ENCODE measurements around the gene YARS1. TPM values are rescaled to one million over a fixed set of nuclear protein-coding genes. Genes with fewer than 3 reads are reported as not detected.
A peak's percentile ranks its signal among the peaks of the same experiment; 100 is the strongest.
"Not testable (repeated sequence)": the region's sequence is repeated elsewhere in the genome, so short reads cannot be mapped to it uniquely, and the experiment has no call there.

Gene YARS1
- total RNA-seq, 1 donor from 2014 or later, result 73.2 TPM

DNA sequence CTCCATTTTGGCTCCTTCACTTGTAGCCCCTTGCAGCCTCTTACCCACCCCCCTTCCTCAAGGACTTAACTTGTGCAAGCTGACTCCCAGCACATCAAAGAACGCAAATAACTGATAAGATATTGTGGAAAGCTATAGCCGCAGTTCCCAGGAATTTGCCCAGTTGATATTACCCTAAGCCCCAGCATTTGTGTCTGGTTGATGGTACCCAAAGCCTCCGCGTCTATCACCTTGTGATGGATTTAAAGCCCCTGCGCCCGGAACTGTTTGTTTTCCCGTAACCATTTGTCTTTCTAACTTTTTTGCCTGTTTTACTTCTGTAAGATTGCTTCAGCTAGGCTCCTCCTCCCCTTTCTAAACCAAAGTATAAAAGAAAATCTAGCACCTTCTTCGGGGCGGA lies 5.9 kb downstream of the YARS1 start:
- Mint-ChIP-seq H3K4me3 (ENCODE audit: unreplicated experiment) (no peak overlapping the region), H3K4me1 (ENCODE audit: unreplicated experiment) (peaks cover 13% of the 10 kb centered on the region), H3K36me3 (ENCODE audit: low read depth, unreplicated experiment) (peaks cover 39% of the 10 kb centered on the region), H3K27me3 (ENCODE audit: unreplicated experiment) (no peaks in the 10 kb centered on the region), H3K9me3 (ENCODE audit: unreplicated experiment) (no peaks in the 10 kb centered on the region), H3K27ac (ENCODE audit: unreplicated experiment) (no peak overlapping the region)
- TF ChIP-seq, protein P1, sequence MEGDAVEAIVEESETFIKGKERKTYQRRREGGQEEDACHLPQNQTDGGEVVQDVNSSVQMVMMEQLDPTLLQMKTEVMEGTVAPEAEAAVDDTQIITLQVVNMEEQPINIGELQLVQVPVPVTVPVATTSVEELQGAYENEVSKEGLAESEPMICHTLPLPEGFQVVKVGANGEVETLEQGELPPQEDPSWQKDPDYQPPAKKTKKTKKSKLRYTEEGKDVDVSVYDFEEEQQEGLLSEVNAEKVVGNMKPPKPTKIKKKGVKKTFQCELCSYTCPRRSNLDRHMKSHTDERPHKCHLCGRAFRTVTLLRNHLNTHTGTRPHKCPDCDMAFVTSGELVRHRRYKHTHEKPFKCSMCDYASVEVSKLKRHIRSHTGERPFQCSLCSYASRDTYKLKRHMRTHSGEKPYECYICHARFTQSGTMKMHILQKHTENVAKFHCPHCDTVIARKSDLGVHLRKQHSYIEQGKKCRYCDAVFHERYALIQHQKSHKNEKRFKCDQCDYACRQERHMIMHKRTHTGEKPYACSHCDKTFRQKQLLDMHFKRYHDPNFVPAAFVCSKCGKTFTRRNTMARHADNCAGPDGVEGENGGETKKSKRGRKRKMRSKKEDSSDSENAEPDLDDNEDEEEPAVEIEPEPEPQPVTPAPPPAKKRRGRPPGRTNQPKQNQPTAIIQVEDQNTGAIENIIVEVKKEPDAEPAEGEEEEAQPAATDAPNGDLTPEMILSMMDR (IDR thresholded peaks at IDR 0.05; ENCODE audit: unreplicated experiment), result no peak
- no peak for DNase-seq (ENCODE audit: low spot score)

DNA sequence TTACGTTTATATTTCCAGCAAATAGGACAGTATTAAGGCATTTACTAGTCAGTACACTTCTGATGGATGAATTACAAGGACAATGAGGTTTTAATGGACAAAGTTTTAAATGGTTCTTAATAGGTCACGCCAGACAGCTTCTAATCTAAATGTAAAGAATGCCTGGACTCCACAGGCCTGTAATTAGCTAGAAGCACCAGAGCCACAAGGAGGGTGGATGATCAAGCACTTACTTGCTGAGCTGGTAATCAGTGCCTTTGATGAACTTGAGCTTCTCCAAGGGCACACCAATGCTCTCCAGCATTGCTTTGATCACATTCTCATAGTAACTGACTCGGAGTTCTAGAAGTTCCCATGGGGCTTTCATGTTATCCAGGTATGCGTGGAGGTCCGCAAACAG lies 6.8 kb downstream of the YARS1 start:
- Mint-ChIP-seq H3K4me1 (ENCODE audit: unreplicated experiment) (peaks cover 9% of the 10 kb centered on the region), H3K9me3 (ENCODE audit: unreplicated experiment) (no peaks in the 10 kb centered on the region), H3K36me3 (ENCODE audit: low read depth, unreplicated experiment) (peaks cover 47% of the 10 kb centered on the region), H3K4me3 (ENCODE audit: unreplicated experiment) (no peak overlapping the region), H3K27me3 (ENCODE audit: unreplicated experiment) (no peaks in the 10 kb centered on the region), H3K27ac (ENCODE audit: unreplicated experiment) (no peak overlapping the region)
- TF ChIP-seq, protein P1 (IDR thresholded peaks at IDR 0.05; ENCODE audit: unreplicated experiment), result no peak
- no peak for DNase-seq (ENCODE audit: low spot score)

DNA sequence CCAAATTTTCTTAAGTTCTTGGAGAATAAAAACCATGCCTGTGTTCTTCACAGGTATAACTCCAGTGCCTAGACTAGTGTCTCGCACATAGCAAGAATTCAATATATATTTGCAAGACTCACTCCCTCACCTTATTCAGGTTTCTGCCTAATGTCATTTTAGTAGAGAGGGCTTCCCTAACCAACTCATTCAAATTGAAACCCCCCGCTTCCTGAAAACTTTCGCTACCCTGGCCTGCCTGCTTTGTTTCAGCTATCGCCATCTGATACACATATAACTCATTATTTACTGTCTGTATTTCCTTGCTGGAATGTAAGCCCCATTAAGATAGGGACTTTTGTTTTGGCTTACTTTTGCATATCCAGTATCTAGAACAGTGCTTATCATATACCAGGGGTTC lies 8.6 kb downstream of the YARS1 start:
- TF ChIP-seq, protein P1 (IDR thresholded peaks at IDR 0.05; ENCODE audit: unreplicated experiment), result no peak
- DNase-seq (ENCODE audit: low spot score), result no peak
- Mint-ChIP-seq H3K36me3 (ENCODE audit: low read depth, unreplicated experiment) (peaks cover 47% of the 10 kb centered on the region), H3K4me1 (ENCODE audit: unreplicated experiment) (peaks cover 2% of the 10 kb centered on the region), H3K9me3 (ENCODE audit: unreplicated experiment) (no peaks in the 10 kb centered on the region), H3K4me3 (ENCODE audit: unreplicated experiment) (peak overlapping the region; percentile 27), H3K27me3 (ENCODE audit: unreplicated experiment) (peaks cover under 1% of the 10 kb centered on the region), H3K27ac (ENCODE audit: unreplicated experiment) (no peak overlapping the region)

DNA sequence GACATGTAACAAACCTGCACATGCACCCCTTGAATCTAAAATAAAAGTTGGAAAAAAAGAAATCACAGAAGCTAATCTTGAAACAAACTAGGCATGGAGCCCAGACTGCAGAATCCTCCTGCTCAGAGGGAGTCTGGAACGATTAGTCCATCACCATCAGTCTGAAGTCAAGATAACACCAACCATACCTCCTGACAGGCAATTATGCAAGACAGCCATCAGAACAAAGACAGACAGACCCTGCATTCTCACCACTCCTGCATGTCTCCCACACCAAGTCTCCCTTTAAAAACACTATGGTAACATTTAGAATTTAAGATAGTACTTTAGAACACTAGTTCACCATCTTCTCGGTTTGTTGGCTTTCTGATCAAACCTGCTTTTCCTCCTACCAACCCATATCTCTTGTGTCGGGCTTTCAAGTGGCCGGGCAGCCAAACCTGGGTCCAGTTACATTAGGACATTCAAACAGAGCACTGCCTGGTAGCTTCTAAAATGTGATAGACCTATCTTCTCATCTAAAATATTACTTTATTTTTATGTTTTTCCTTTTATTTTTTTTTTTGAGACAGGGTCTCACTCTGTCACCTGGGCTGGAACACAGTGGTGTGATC lies 10.1 kb downstream of the YARS1 start:
- H3K27ac Mint-ChIP-seq (ENCODE audit: unreplicated experiment), result peak overlapping the region; percentile 27
- DNase-seq (ENCODE audit: low spot score), result no peak
- peaks cover 4% of the 10 kb centered on the region for H3K27me3 Mint-ChIP-seq (ENCODE audit: unreplicated experiment)
- H3K4me1 Mint-ChIP-seq (ENCODE audit: unreplicated experiment), result no peaks in the 10 kb centered on the region
- H3K36me3 Mint-ChIP-seq (ENCODE audit: low read depth, unreplicated experiment), result peaks cover 50% of the 10 kb centered on the region
- H3K9me3 Mint-ChIP-seq (ENCODE audit: unreplicated experiment), result no peaks in the 10 kb centered on the region
- TF ChIP-seq, protein P1 (IDR thresholded peaks at IDR 0.05; ENCODE audit: unreplicated experiment), result no peak
- no peak overlapping the region for H3K4me3 Mint-ChIP-seq (ENCODE audit: unreplicated experiment)

DNA sequence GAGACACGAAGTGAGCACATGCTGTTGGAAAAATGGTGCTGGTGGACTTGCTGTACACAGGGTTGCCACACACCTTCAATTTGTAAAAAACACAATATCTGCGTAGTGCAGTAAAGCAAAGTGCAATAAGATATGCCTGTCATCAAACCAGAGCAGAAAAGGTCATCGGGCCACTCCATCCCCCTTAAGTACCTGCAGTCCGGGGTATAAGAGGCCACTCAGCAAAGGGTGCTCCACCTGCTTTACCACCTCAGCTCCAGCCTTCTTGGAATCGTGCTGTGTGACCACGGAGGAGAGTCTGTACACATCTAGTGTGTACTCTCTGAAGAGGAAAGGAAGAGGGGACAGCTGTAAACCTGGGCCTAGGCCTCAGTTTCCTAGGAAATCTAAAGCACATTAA lies 10.9 kb downstream of the YARS1 start:
- Mint-ChIP-seq H3K9me3 (ENCODE audit: unreplicated experiment) (no peaks in the 10 kb centered on the region), H3K36me3 (ENCODE audit: low read depth, unreplicated experiment) (peaks cover 50% of the 10 kb centered on the region), H3K27ac (ENCODE audit: unreplicated experiment) (no peak overlapping the region)

DNA sequence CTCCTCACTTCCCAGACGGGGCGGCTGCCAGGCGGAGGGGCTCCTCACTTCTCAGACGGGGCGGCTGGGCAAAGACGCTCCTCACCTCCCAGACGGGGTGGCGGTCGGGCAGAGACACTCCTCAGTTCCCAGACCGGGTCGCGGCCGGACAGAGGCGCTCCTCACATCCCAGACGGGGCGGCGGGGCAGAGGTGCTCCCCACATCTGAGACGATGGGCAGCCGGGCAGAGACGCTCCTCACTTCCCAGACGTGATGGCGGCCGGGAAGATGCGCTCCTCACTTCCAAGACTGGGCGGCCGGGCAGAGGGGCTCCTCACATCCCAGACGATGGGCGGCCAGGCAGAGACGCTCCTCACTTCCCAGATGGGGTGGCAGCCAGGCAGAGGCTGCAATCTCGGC lies 12.7 kb downstream of the YARS1 start:
- H3K4me3 Mint-ChIP-seq (ENCODE audit: unreplicated experiment); H3K27me3 Mint-ChIP-seq (ENCODE audit: unreplicated experiment); DNase-seq (ENCODE audit: low spot score); H3K4me1 Mint-ChIP-seq (ENCODE audit: unreplicated experiment); H3K9me3 Mint-ChIP-seq (ENCODE audit: unreplicated experiment); H3K27ac Mint-ChIP-seq (ENCODE audit: unreplicated experiment): not testable (repeated sequence)
- peaks cover 45% of the 10 kb centered on the region for H3K36me3 Mint-ChIP-seq (ENCODE audit: low read depth, unreplicated experiment)

More for the DNA sequence above, 10.9 kb downstream of the YARS1 start:
- H3K27me3 Mint-ChIP-seq (ENCODE audit: unreplicated experiment), result peaks cover 4% of the 10 kb centered on the region
- TF ChIP-seq, protein P1 (IDR thresholded peaks at IDR 0.05; ENCODE audit: unreplicated experiment), result no peak
- no peaks in the 10 kb centered on the region for H3K4me1 Mint-ChIP-seq (ENCODE audit: unreplicated experiment)
- no peak overlapping the region for H3K4me3 Mint-ChIP-seq (ENCODE audit: unreplicated experiment)
- no peak for DNase-seq (ENCODE audit: low spot score)

Data from endothelial cell (in vitro differentiated cells).